ENCODE results near the gene EXOC7. TPM values are rescaled to one million over a fixed set of nuclear protein-coding genes. Genes with fewer than 3 reads are reported as not detected.

The EXOC7 gene
- total RNA-seq, 1 experiment from 2014 or later: 160 TPM

GRCh38 chr17:76085066-76085730, 18.4 kb downstream of the EXOC7 start:
- no peaks in the 10 kb centered on the region for H3K9me3 Mint-ChIP-seq
- H3K36me3 Mint-ChIP-seq (ENCODE audit: insufficient read depth in 1 of 3, low read depth in 3 of 3): peaks cover 18 to 76% (median 60%) of the 10 kb centered on the region in 3 experiments; a peak in 6 of 7 replicates
- no peak overlapping the region for H3K27ac ChIP-seq (ENCODE audit: insufficient read length, low read depth, low read length)

More at GRCh38 chr17:76085066-76085730, 18.4 kb downstream of the EXOC7 start:
- peaks cover 2% of the 10 kb centered on the region for H3K23me2 ChIP-seq (ENCODE audit: insufficient read length, low read depth, low read length, poor library complexity, severe bottlenecking)
- H3K4ac ChIP-seq (ENCODE audit: low read depth, low read length): no peak overlapping the region
- peak overlapping the region in 1 of 3 experiments; percentile 77; a peak in 1 of 7 replicates for H3K27ac Mint-ChIP-seq
- peaks cover 3% of the 10 kb centered on the region for H3K27me3 Mint-ChIP-seq (ENCODE audit: low read depth)
- peak; percentile 28 for DNase-seq
- no peak overlapping the region; the same call in 1 of the 2 replicates for H3K14ac ChIP-seq (ENCODE audit: insufficient read depth, low read length)
- no peak overlapping the region for H3K4me3 Mint-ChIP-seq
- H3K23ac ChIP-seq (ENCODE audit: insufficient read length, low read depth, low read length): no peak overlapping the region
- H2BK5ac ChIP-seq (ENCODE audit: insufficient read length, low read length): no peak overlapping the region
- no peak overlapping the region for H3T11ph ChIP-seq (ENCODE audit: low read length)
- no peak overlapping the region for H2BK20ac ChIP-seq (ENCODE audit: low read depth, low read length, poor library complexity, severe bottlenecking)
- H3K4me2 ChIP-seq (ENCODE audit: insufficient read depth, insufficient read length, low read length): no peak overlapping the region
- no peak overlapping the region for H2AK5ac ChIP-seq (ENCODE audit: insufficient read length, low read length)
- no peaks in the 10 kb centered on the region for H3K9me3 ChIP-seq (ENCODE audit: control insufficient read depth, low read depth, low read length)
- WGBS (ENCODE audit: extremely low coverage, insufficient read length, low lambda C conversion rate): no CpG with 5 or more reads among the region's 17 CpGs
- no peak overlapping the region for H4K5ac ChIP-seq (ENCODE audit: insufficient read length, low read depth, low read length)
- no peaks in the 10 kb centered on the region for H3K27me3 ChIP-seq (ENCODE audit: insufficient read depth, low read length)
- no peak overlapping the region for H3K18ac ChIP-seq (ENCODE audit: insufficient read length, low read depth, low read length)
- no peak overlapping the region for H3K9ac ChIP-seq (ENCODE audit: extremely low read depth, insufficient read length, low read length)
- no peak overlapping the region for H2AFZ ChIP-seq (ENCODE audit: low read length)
- H3K79me1 ChIP-seq (ENCODE audit: insufficient read depth, low read depth, low read length, poor library complexity, severe bottlenecking): no peaks in the 10 kb centered on the region
- H3K79me2 ChIP-seq (ENCODE audit: insufficient read depth, low read length): no peaks in the 10 kb centered on the region
- H3K4me1 Mint-ChIP-seq: peaks cover 12 to 13% of the 10 kb centered on the region in 2 experiments
- no peak overlapping the region for H2BK12ac ChIP-seq (ENCODE audit: insufficient read length, low read depth, low read length)
- H3K56ac ChIP-seq (ENCODE audit: insufficient read length, low read depth, low read length): no peak overlapping the region
- H2BK15ac ChIP-seq (ENCODE audit: low read depth, low read length): no peak overlapping the region
- no peaks in the 10 kb centered on the region; the same call in 1 of the 2 replicates for H3K4me1 ChIP-seq (ENCODE audit: insufficient read depth, low read length)
- no peak overlapping the region for H4K8ac ChIP-seq (replicated peaks; ENCODE audit: insufficient read length, low read depth, low read length)
- no peaks in the 10 kb centered on the region for H4K20me1 ChIP-seq (ENCODE audit: control insufficient read depth, insufficient read depth, insufficient read length)
- no peak for TF ChIP-seq CTCF (conservative IDR thresholded peaks at IDR 0.05)
- H4K91ac ChIP-seq (ENCODE audit: insufficient read length, low read depth, low read length): no peak overlapping the region
- H2BK120ac ChIP-seq (ENCODE audit: low read depth, low read length, poor library complexity, severe bottlenecking): no peak overlapping the region
